Measurements from ENCODE around the gene TRAPPC3L.
A peak's percentile ranks its signal among the peaks of the same experiment; 100 is the strongest.

TRAPPC3L gene

DNA sequence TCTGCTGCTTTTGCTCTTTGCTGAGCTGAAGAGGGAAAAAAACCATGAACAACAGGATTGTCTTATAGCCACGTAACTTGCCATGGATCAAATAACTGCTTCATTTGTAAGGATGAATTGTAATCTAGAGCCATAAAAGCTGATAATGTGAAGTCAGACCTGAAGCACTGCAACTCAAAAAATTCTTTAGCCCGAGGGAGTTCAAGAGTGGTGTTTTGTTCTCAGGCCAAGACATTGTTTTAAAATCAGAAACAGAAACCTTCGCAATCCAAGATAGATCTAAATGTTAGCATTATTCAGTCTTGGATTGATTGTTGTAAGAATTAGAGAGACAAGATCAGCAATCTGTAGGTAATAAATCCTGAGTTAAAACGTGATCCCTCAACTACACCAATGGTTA is at the start of gene TRAPPC3L:
TSS of gene TRAPPC3L (minus strand) at position 34 of the 400 bp plus-strand sequence. CDS start 170 bp downstream, outside the sequence.
- DNase-seq = no peak

DNA sequence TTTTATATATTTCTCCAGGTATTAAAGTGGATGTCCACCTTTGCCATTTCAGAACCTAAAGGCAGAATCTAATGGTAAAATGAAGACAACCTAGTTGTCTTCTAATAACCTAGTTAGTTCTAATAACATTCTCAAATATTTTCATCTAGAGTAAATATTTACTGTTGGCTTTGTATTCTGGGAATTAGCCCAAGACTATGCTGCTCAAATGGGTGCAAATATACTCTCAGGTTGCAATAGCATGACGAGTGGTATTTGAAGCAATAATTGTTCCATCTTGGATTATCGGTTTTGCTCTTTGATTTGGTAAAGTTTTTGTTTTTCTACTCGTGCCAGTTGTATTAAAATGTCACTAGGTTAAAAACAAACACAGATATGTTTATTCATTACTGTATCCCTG is 49.8 kb upstream of the TRAPPC3L start:
- DNase-seq = no peak

DNA sequence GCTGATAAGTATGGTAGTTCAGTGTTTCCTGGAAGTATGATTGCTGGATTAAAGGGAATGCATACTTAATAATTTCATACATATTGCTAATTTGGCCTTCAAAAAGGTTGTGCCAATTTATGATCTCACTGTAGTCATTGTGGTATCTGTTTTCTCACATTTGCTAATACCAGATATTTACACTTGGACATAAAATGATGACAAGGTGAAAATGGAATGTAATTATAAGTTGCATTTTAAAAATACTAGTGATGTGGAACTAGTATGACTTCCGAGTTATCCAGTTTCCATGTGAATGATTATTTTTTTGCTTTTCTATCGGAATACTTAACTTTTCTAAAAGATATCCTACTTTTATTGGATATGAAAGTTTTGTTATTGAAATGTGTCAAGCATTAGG is 41.3 kb upstream of the TRAPPC3L start:
- DNase-seq = no peak

DNA sequence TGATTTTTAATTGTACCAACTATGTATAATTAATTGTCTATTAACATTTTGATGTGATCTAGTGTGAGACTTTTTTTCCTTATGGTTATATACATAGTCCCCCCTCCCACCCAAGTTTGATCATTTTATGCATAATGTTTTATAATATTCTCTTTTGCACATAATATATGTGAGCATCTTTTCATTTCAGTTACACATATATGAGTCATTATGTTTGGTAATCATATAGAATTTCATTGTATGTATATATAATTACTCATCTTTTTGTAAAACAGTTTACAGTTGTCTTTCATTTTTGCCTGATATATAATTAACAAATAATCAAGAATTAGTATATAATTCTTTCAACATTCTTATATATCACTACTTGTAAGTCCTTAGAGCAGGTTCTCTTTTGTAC is 40.8 kb upstream of the TRAPPC3L start:
- no peak for DNase-seq

DNA sequence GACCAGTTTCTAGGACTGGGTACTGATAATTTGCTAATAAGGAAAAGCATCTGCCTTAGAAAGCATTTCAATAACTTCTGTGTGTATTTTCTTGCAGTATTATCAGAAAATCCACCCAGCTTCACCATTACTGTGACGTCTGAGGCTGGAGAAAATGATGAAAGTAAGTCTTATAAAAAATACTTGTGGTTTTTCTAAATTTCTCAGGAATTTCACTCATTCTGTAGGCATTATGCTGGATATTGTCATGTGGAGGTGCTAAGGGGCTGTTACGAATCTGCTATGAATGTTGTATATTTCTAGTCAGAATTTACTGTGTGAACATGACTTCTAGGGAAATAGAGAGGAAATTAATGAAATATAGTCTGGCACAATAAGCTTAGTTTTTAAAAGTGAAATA is 34.7 kb upstream of the TRAPPC3L start:
- DNase-seq = no peak

DNA sequence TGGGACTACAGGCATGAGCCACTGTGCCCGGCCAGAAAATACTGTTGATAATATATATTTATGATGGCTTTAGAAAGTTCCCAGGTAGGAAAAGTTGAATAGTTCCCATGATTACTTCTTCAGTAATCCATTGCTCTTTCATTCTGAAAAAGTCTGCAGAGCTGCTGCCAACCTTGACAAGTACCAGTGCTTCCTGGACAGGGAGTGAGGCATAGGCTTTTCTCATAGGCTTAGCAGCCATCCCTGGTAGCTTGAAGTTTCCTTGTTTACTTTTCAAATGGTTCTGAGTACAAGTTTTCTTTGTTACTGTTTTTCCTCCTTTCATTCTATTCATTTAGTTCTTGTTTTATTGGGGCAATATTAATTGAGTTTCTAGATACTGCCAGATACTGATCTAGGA is 33.7 kb upstream of the TRAPPC3L start:
- DNase-seq = no peak

DNA sequence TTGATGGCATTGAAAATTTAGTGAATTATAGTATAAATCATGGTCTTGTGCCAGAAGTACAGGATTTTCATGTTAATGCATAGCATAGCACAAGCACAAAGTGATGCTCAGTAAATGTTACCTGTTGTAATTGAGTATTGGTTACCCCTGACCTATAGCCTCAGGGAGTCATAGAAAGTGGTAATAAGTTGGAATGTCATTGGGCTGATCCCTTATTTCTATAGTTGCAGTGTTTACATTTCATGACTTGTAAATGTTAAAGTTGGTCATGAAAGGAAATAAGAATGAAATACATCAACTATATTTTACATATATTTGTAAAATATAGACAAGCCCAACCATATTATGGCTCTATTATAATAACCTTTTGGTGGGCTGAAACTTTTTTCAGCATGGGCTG is 32.9 kb upstream of the TRAPPC3L start:
- no peak for DNase-seq

DNA sequence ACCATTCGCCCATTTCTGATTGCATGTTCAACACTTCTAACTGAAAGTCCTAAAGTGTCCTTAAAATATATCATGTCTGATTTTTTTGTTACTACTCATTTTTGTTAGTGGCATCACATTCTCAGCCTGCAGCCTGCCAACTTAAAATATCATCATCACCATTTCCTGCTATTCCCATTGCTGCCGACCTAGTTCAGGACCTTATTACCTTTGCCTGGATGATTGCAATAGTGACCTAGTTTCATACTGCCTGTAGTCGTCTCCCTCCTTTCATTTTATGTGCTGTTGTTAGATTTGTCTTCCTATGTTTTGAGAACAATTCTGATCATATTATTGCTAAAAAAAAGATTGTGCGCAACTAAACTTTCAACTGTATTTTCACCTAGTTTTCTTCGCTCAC is 32.0 kb upstream of the TRAPPC3L start:
- DNase-seq = no peak

DNA sequence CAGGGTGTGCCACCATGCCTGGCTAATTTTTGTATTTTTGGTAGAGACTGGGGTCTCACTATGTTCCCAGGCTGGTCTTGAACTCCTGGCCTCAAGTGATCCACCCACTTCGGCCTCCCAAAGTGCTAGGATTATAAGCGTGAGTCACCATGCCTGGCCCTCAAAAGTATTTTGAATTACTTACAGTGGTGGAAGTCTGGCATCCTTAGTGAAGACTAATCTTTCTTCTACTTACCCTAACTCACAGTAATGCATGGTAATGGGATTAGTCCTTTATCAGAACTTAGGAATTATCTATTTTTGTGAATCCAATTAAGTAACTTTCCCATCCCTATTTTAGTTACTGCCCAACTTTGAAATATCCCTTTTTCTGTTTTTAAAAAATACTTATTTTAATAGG is 29.7 kb upstream of the TRAPPC3L start:
- no peak for DNase-seq

DNA sequence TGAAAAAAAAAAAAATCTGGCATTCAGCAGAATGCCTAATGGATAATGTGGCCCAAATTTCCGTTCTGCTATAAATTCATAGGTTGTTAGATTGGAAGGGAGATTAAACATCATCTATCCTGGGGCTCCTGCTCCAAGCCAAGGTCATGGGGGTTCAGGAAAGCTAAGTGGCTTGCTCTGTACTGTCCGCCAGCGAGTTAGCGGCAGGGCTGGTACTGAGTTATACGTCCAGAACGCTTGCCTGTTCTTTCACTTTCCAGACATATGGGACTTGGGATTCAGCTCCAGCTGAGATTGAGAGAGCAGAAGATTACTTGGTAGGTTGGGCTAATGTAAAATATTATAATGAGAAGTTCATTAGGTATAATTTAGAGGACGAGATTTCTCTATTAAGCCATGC is 26.7 kb upstream of the TRAPPC3L start:
- no peak for DNase-seq

DNA sequence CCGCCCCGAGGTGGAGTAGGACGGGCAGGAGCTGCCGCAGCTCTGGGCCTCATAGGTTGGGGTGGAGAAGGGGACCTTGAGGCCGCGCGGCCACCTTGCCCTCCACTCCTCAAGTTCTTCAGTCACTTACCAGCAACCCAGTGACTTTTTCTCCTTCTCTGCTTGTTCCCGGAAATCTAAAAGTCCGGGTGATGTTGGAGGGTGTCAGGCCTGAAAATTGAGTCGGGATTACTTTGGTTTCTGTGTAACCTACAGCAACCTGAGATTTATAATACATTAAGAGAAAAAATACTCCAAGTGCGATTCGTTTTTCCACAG is 26.2 kb upstream of the TRAPPC3L start:
- DNase-seq = no peak

DNA sequence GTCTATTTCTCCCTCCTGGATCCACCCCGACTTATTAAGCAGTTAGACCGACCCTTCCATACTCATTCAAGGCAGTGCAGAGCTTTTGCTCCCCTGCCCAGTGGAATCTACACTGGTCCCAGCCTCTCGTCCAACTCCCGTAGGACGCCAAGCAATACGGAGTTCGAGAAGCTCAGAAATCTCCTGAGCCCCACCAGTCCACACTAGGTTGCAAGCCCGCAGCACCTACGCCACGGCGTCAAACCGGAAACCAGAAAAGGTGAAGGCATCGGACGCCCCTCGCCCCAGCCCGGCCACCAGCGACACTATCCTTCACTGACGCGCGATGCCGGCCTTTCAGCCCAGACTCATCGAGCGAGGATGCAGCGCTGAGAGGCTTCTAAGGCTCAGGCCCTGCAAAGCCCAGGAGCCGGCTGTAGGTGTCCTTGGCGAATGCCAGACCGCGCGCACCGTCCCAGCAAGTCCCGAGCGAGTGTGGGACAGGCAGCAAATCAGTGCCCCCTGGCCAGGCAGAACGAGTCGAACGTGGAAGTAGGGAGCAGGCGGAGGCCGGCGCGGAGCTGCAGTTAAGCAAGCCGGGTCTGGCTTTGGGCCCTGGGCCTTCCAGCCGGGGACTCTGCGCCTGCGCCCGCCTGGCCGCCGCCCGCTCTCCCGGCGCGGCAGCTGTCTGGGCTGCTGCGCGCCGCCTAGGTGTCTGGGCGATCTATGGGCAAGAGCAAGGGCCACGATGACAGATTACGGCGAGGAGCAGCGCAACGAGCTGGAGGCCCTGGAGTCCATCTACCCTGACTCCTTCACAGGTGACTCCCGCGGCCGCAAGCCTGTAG is 25.6 kb upstream of the TRAPPC3L start, which contains the start of gene RWDD1:
TSS of gene RWDD1 (plus strand) at position 649 of the 827 bp plus-strand sequence. CDS start at position 728, 79 bp downstream.
- DNase-seq = peak; percentile 98

DNA sequence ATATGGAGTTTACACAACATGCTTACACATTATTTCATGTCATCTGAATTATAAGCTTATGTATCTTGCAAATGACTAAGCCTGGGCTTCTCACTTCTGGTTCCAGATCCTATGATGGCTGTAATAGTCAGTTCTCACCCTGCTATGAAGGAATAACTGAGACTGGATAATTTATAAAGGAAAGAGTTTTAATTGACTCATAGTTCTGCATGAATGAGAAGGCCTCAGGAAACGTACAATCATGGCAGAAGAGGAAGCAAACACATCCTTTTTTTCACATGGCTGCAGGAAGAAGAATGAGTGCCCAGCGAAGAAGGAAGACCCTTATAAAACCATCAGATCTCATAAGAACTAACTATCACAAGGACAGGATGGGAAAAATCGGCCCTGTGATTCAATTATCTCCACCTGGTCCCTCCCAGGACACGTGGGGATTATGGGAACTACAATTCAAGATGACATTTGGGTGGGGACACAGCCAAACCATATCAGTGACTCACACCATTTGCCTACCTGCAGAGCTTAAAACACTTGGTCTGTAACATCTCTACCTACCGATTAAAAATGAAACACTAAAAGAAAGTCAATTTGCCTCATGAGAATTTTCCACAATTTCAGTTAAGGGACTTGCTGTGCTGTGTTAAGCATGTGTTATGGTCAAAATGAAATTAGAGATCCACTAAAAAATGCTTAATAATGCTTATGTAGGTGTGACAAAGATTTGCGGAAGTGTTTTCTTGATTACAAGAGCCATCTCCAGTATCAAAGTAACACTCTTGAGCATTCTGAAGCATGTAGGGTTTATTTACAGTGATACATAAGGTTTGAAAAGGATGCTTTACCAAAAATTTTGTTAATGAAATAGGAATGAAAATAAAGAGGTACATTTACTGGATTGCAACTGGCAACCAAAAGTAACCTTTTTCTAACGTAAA is 23.6 kb upstream of the TRAPPC3L start:
- no peak for DNase-seq

DNA sequence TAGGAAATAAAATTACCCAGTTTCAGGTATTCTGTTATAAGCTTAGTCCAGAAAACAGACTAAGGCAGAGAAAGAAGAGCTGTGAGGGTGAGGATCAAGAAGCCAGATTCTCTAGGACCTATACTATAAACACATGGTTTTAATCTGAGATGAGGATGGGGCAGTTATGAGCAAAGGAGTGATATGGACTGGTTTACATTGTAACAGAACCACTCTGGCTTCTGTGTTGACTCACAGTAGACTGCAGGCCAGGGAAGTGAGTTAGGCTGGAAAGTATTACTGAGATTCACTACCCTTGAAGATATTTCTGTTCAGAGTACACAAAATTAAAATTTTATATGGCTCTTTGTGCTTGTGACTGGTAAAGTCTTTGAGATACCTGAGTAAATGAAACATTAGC is 22.6 kb upstream of the TRAPPC3L start:
- DNase-seq = no peak

DNA sequence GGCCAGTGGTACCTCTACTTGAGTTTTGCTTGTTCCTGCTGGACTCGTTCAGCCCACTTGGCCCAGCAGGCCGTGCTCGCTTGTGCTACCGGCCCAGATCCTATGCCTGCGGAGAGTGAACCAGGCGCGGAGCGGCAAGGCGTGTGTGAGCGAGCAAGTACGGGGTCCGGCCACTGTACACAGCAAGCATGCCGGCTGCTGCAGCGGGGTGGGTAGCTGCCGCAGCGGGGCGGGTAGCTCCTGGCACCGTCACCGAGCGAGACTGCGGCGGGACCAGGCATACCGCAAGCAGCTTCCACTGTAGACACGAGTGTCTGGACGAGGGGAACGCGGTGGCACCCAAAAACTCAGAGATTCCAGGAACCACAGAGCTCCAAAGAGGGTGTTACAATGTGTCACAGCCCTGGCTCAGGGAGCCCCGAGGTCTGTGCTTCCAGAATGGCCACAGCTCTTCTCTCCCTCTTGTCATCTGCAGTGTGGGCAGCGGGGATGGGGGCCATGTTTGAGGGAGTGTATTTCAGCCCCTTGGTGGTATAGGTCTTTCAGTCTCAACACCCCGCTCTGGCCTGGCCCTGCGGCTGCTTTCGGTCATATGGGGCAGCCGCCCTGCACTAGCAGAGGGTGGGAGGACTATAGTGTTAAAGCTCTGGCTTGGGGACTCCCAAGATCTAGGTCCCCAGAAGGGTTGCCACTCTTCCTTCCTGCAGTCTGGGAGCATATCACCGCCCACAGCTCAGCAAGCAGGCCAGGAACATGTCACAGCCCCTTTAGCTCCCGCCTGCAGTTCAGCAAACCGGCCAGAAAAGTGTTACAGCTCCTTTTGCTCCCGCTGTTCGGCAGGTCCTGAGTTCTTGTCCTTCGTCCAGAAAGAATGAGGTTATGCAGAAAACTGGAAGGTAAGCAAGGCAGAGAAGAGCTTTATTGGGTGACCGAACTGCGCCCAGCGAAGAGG is 19.7 kb upstream of the TRAPPC3L start:
- no peak for DNase-seq

DNA sequence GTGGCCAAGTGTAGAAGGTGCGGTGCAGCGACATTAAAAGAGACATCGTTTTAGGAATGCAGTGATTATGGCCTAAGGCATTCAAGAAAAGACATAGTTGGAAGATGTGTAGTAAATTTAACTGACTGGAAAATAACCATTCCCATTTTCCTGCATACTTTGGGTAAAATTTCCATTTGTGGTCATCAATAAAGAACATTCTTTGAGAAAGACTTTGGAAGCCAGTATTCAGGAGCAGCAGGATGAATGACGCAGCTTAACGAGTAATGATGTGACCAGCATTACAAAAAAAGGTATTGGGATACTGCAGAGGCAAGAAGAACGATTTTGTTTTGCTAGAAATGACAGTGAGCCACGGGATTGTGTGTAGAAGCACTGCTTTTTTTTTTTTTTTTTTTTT is 18.8 kb upstream of the TRAPPC3L start:
- no peak for DNase-seq

DNA sequence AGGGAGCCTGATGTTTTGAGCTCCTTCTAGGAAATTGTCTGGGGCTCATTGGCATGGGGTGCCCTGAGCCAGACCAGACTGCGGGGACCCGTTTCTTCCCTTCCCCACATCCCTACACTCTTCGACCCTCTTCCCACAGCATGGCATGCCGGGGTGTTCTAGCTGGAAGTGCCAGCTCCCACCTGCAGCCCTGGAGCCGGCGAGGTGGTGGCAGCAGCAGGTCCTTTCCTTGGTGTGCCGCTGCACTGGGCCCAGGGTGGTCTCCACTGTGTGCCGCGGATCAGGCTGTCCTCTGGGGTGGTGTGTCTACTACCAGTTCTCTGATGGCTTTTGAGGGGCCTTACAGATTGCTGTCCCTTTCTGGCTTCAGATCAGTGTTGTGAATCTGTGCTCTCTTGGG is 18.3 kb upstream of the TRAPPC3L start:
- no peak for DNase-seq

DNA sequence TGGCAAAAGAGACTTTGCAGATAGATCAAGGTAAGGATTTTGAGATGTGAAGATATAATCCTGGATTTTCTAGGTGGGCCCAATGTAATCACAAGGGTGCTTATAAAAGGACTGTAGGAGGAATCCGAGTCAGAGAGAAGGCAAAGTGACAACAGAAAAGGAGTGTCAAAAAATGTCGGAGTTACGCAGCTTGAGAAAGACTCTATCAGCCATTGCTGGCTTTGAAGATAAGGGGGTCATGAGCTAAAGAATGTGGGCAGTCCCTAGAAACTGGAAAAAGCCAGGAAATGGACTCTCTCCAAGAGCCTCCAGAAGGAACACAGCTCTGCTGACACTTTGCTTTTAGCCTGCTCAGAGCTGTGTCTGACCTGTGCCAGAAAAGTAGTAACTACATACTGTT is 17.1 kb upstream of the TRAPPC3L start:
- no peak for DNase-seq

DNA sequence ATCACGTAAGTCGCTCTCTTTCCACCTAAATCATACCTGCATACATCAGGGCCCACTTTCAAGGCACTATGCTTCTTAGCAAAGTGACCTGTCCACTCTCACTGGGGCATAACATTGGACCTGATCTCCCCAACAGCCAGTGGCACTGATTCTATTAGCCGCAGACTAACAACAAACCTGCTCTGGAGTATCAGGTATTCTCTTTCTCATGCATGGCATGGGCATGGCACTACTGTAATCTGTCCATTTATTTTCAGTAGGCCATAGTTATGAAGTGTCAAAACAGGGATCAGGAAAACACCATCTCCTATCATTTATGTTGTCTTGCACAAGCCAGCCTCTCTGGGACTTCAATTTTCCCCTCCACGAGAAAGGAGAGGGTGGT is 16.5 kb upstream of the TRAPPC3L start:
- DNase-seq = no peak

DNA sequence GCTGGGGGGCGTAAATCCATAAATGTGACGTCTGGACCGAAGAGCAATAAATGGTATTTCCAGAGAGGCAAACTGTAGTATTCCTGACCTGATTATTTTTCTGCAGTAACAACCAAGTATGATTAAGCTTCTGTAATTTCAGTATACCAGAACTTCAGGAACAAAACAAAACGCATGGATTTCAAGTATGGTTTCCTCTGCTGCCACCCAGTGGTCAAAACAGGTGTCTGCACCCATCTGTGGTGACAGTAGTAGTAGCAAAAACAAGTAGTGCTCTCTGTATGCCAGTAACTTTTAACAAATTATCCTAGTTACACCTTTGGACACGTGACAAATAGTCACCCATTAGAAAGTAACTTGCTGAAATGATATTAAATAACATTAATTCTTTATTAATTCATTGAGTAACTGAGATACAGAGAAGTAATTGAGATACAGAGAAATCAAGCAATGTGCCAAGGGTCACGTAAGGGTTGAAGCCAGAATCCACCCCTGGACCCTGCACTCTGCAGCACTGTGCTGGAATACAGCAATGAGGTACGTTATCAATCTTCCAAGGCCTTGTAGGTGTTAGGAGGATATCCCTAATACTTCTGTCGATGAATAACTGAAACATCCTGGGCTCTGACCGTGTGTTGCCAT is 16.0 kb upstream of the TRAPPC3L start:
- peak; percentile 33 for DNase-seq

DNA sequence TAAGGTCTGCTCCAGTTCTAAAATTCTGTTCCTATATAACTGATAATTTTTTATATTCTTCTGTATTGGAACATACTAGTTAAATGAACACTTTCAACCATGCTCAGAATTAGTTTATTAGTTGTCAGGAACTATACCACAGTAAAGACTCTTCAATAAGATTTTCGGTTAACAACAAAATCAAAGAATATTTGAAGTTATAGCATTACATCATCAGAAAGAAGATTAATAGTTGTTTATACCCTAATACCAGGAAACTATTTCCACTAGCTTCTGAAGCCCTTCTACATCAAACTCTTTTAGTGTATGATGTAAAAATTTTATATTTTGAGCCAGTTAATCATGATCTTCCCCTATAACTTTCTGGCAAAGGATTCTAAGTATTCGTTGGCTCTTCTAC is 14.6 kb upstream of the TRAPPC3L start:
- no peak for DNase-seq

DNA sequence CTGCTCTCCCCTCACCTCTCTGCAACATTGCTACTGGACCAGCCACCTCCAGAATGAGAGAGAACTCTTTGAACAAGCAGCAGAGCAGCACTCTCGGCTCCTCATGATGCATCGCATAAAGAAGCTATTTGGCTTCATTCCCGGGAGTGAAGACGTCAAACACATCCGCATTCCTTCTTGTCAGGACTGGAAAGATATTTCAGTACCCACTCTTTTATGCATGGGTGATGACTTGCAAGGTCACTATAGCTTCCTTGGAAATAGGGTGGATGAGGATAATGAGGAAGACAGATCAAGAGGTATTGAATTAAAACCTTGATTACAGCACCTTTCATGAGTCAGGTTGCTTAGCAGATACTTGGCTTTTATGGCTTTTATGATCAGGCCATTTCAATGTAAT is 12.4 kb upstream of the TRAPPC3L start:
- no peak for DNase-seq
